ENCODE data around the gene TSSC4.

The TSSC4 gene

GRCh38 chr11:2415171-2415570 lies 14.6 kb downstream of the TSSC4 start:
- no peak overlapping the region for H3K4me3 ChIP-seq (ENCODE audit: low read depth, low read length)
- no peak for TF ChIP-seq CTCF (conservative IDR thresholded peaks at IDR 0.05; ENCODE audit: low read depth, low read length)
- no peak for DNase-seq (ENCODE audit: low read depth)

DNA sequence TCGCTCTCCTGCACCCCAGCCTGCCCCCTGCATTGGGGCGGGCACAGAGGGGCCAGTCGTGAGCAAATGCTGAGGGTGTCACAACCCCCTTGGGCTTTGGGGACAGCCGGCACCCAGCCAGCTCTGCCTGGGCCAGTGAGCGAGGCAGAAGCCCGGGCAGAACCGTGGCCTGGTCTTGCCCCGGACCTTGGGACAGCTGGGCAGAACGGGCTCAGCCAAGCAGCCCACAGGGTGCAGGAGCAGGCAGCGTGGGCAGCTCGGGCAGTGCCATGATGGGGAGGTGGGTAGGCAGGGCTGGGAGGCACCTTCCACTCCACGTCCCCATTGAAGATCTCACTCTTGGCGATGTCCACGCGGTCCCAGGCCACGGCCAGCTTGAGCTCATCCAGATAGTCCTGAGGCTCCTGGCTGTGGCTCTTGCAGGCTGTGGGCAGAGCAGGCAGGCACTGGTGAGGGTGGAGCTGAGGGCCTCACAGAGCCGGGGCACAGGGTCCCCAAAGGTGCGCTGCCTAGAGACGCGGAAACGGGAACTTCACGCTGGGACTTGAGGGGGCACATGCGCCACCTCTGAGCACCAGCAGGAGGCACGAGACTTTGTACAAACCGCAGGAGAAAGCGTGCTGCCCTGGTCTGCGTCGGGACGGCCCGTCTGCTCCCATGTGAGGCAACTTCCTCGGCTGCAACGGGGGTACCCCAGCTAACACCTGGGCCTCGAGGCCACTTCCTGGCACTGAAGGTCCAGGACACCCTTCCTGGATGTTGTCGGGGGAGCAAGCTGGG lies 15.2 kb downstream of the TSSC4 start:
- DNase-seq (ENCODE audit: low read depth): no peak
- no peak overlapping the region for H3K4me3 ChIP-seq (ENCODE audit: low read depth, low read length)
- TF ChIP-seq CTCF (conservative IDR thresholded peaks at IDR 0.05; ENCODE audit: low read depth, low read length): no peak

DNA sequence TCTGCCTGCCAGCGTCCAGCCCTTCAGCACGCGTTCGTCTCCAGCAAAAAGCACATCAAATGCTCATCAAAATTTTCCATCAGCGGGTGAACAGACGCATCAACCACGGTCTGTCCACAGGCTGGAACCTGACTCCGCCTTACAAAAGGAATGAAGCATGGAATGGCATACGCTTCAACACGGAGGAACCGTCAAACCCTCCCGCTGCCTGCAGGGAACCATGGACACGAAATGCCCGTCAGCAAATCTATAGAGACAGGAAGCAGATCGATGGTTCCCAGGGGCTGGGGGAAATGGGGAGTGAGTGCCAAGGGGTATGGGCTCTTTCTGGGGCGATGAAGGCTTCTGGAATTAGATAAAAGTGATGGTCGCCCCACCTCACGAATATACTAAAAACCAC lies 16.2 kb downstream of the TSSC4 start:
- TF ChIP-seq CTCF (conservative IDR thresholded peaks at IDR 0.05; ENCODE audit: low read depth, low read length): no peak
- DNase-seq (ENCODE audit: low read depth): no peak
- H3K4me3 ChIP-seq (ENCODE audit: low read depth, low read length): no peak overlapping the region

- TF ChIP-seq CTCF (conservative IDR thresholded peaks at IDR 0.05; ENCODE audit: low read depth, low read length): no peak
- H3K4me3 ChIP-seq (ENCODE audit: low read depth, low read length): no peak overlapping the region
- no peak for DNase-seq (ENCODE audit: low read depth)
These were observed 17.5 kb downstream of the TSSC4 start for GRCh38 chr11:2417856-2418692.

DNA sequence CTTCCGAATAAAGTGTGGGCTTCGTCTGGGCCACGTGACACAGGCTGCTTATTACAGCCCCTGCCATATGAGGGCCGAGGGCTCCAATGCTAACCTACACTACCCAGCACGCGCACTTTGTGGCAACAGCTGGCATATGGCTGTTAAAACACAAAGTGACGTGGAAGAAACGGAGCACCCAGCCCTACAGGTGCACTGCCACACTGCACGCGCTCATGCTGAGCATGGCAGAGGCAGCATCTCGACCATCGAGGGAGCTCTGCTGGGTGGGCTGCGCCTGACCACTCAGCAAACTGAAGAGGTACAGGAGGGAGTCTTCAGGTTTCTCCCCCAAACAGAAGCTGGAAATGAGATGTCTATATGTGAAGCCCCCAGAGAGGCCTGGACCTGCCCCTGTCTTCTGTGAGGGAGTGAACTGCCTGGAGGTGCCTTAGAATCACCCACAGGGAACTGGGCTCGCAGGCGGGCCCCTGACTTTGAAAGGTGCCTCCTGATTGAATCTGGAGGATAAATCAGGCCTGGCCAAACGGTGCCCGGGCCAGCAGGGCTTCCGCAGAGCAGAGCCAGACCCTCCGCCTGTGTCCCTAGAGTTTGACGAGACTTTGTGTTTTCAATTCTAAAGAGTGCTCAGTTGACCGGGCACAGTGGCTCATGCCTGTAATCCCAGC lies 18.3 kb downstream of the TSSC4 start:
- no peak for TF ChIP-seq CTCF (conservative IDR thresholded peaks at IDR 0.05; ENCODE audit: low read depth, low read length)
- no peak for DNase-seq (ENCODE audit: low read depth)
- H3K4me3 ChIP-seq (ENCODE audit: low read depth, low read length): no peak overlapping the region

- TF ChIP-seq CTCF (conservative IDR thresholded peaks at IDR 0.05; ENCODE audit: low read depth, low read length): peak; percentile 94
- peak; percentile 86 for DNase-seq (ENCODE audit: low read depth)
- H3K4me3 ChIP-seq (ENCODE audit: low read depth, low read length): no peak overlapping the region
These were observed 19.3 kb downstream of the TSSC4 start for GRCh38 chr11:2419638-2420501.
